GM12878 (cell line): ENCODE measurements around the gene MBTPS2.

Experiments
- CBX5 ChIP-seq: sonication (generic); IDR thresholded peaks from 2 replicates; pipeline ENCODE4 v1.6.1; 2016; ENCODE audit warnings: low read depth, moderate library complexity, mild to moderate bottlenecking, inconsistent platforms
- GABPA ChIP-seq: IDR thresholded peaks from 2 replicates; pipeline ENCODE4 v1.6.1; 2014; ENCODE audit warnings: antibody characterized with exemption, low read depth, mild to moderate bottlenecking, inconsistent platforms
- KDM1A ChIP-seq: fragments of 200-600 bp; sonication (generic); IDR thresholded peaks from 2 replicates; pipeline ENCODE4 v1.6.1; 2016; ENCODE audit warnings: borderline replicate concordance
- POLR2AphosphoS2 ChIP-seq: IDR thresholded peaks from 2 replicates; pipeline ENCODE4 v1.6.1; 2011; ENCODE audit warnings: low read depth, mild to moderate bottlenecking, low read length, improper control_type of control experiment, moderate library complexity
- POLR2AphosphoS5 ChIP-seq: IDR thresholded peaks from 2 replicates; pipeline ENCODE4 v1.6.1; 2011; ENCODE audit warnings: mild to moderate bottlenecking, low read length, inconsistent platforms
- RAD21 ChIP-seq: IDR thresholded peaks from 2 replicates; pipeline ENCODE4 v1.6.1; 2011; ENCODE audit warnings: mild to moderate bottlenecking, low read depth, low read length, moderate library complexity; ENCODE audit not compliant: insufficient read depth
- SIX5 ChIP-seq: IDR thresholded peaks from 2 replicates; pipeline ENCODE4 v1.6.1; 2011; ENCODE audit warnings: mild to moderate bottlenecking, low read depth, low read length, moderate library complexity; ENCODE audit not compliant: severe bottlenecking
- SUPT20H ChIP-seq: IDR thresholded peaks from 2 replicates; pipeline ENCODE4 v1.6.1; 2011; ENCODE audit warnings: low read depth, mild to moderate bottlenecking, low read length, moderate library complexity, borderline replicate concordance; ENCODE audit not compliant: control insufficient read depth
- ZNF274 ChIP-seq: IDR thresholded peaks from one replicate; pipeline ENCODE4 v1.8.0; 2011; ENCODE audit not compliant: insufficient read length, insufficient read depth
- TF ChIP-seq, protein P1 (sequence below): IDR thresholded peaks from 2 replicates; pipeline ENCODE4 v1.6.1; 2012; ENCODE audit warnings: low read length, inconsistent platforms
- TF ChIP-seq, protein P2 (sequence below), 3 experiments: IDR thresholded peaks in 2 of 3; conservative IDR thresholded peaks in 1 of 3; 2 replicates each; pipeline ENCODE4 v1.5.1; 2011; ENCODE audit warnings: low read depth in 3 of 3, low read length in 3 of 3, mild to moderate bottlenecking in 3 of 3, control low read depth in 2 of 3, moderate library complexity in 2 of 3, inconsistent platforms in 1 of 3, mixed read lengths in 1 of 3; ENCODE audit not compliant: control insufficient read depth in 2 of 3, insufficient read depth in 1 of 3; ENCODE audit errors: extremely low read depth in 1 of 3
- TF ChIP-seq, protein P3 (sequence below): IDR thresholded peaks from 2 replicates; pipeline ENCODE4 v1.6.1; 2012; ENCODE audit warnings: low read depth, low read length, improper control_type of control experiment

DNA sequence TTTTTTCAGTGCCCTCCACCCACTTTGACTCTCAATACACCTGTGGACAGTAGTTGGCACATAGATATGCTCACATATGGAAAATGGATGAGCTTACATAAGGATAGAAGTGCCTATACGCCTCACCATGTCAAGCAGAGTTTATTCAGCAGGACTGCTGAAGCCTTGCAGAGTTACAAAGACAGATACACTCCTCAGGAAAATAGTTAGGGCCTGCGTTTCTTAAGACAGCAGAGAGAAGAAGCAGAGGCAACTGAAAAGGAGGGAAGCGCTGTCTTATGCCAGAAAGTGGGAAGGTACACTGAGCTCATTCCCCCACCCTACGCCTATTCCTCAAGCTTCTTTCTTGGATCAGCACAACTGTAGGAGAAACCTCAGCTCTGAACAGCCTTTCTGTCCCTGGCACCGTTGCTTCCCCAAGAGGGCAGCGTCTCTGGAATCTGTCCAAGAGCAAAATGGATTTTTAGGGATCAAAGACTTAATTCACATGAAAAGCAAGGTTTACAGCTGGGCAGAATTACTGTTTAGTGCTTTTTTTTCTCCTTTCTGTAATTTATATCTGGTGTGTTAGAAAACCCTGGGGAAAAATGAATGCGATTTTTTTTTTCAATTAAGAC, 37.3 kb upstream of the MBTPS2 start:
- no peak for TF ChIP-seq POLR2AphosphoS2
- no peak for TF ChIP-seq SIX5
- TF ChIP-seq, protein P1, sequence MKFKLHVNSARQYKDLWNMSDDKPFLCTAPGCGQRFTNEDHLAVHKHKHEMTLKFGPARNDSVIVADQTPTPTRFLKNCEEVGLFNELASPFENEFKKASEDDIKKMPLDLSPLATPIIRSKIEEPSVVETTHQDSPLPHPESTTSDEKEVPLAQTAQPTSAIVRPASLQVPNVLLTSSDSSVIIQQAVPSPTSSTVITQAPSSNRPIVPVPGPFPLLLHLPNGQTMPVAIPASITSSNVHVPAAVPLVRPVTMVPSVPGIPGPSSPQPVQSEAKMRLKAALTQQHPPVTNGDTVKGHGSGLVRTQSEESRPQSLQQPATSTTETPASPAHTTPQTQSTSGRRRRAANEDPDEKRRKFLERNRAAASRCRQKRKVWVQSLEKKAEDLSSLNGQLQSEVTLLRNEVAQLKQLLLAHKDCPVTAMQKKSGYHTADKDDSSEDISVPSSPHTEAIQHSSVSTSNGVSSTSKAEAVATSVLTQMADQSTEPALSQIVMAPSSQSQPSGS: no peak
- TF ChIP-seq CBX5: no peak
- TF ChIP-seq GABPA: no peak
- TF ChIP-seq SUPT20H: no peak
- TF ChIP-seq ZNF274: no peak
- TF ChIP-seq, protein P2, sequence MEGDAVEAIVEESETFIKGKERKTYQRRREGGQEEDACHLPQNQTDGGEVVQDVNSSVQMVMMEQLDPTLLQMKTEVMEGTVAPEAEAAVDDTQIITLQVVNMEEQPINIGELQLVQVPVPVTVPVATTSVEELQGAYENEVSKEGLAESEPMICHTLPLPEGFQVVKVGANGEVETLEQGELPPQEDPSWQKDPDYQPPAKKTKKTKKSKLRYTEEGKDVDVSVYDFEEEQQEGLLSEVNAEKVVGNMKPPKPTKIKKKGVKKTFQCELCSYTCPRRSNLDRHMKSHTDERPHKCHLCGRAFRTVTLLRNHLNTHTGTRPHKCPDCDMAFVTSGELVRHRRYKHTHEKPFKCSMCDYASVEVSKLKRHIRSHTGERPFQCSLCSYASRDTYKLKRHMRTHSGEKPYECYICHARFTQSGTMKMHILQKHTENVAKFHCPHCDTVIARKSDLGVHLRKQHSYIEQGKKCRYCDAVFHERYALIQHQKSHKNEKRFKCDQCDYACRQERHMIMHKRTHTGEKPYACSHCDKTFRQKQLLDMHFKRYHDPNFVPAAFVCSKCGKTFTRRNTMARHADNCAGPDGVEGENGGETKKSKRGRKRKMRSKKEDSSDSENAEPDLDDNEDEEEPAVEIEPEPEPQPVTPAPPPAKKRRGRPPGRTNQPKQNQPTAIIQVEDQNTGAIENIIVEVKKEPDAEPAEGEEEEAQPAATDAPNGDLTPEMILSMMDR (IDR thresholded peaks at IDR 0.05 in 2 of 3, conservative IDR thresholded peaks at IDR 0.05 in 1 of 3; ENCODE audit: control insufficient read depth in 2 of 3, extremely low read depth in 1 of 3, insufficient read depth in 1 of 3, low read depth in 3 of 3, low read length in 3 of 3): no peak
- no peak for TF ChIP-seq POLR2AphosphoS5
- no peak for TF ChIP-seq KDM1A
- TF ChIP-seq RAD21: no peak
- TF ChIP-seq, protein P3, sequence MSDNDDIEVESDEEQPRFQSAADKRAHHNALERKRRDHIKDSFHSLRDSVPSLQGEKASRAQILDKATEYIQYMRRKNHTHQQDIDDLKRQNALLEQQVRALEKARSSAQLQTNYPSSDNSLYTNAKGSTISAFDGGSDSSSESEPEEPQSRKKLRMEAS: no peak
